Stimulated activated CD8-positive, alpha-beta memory T cell treated with anti-CD3 and anti-CD28 coated beads, Interleukin-12 subunit alpha, Interleukin-12 subunit beta, amount 100 ng/mL, for 4 hours (primary cell): Measurements from ENCODE around the gene NME4.

Experiments used
- DNase-seq: peaks from one replicate; pipeline ENCODE4 v3.0.0-alpha.2; 2020; ENCODE audit warnings: low read depth

NME4 gene

GRCh38 chr16:426906-427249, 29.9 kb downstream of the NME4 start:
- no peak for DNase-seq

- no peak for DNase-seq
Observed at GRCh38 chr16:427250-427649, 30.3 kb downstream of the NME4 start.

- DNase-seq: no peak
Observed at GRCh38 chr16:430904-431303, 33.9 kb downstream of the NME4 start.

GRCh38 chr16:440627-441026, 43.6 kb downstream of the NME4 start:
- DNase-seq: no peak

- no peak for DNase-seq
Observed at GRCh38 chr16:441447-441846, 44.4 kb downstream of the NME4 start.

- DNase-seq: no peak
Observed at GRCh38 chr16:442976-443375, 46.0 kb downstream of the NME4 start.

GRCh38 chr16:444027-444426, 47.0 kb downstream of the NME4 start:
- no peak for DNase-seq

GRCh38 chr16:445566-445965, 48.6 kb downstream of the NME4 start:
- DNase-seq: no peak
